Measurements from ENCODE around the gene DNMT1. TPM values are rescaled to one million over a fixed set of nuclear protein-coding genes. Genes with fewer than 3 reads are reported as not detected.
"Not testable (repeated sequence)": the region's sequence is repeated elsewhere in the genome, so short reads cannot be mapped to it uniquely, and the experiment has no call there.

Gene DNMT1
- total RNA-seq, 2 experiments from 2014 or later = 314 to 331 TPM

DNA sequence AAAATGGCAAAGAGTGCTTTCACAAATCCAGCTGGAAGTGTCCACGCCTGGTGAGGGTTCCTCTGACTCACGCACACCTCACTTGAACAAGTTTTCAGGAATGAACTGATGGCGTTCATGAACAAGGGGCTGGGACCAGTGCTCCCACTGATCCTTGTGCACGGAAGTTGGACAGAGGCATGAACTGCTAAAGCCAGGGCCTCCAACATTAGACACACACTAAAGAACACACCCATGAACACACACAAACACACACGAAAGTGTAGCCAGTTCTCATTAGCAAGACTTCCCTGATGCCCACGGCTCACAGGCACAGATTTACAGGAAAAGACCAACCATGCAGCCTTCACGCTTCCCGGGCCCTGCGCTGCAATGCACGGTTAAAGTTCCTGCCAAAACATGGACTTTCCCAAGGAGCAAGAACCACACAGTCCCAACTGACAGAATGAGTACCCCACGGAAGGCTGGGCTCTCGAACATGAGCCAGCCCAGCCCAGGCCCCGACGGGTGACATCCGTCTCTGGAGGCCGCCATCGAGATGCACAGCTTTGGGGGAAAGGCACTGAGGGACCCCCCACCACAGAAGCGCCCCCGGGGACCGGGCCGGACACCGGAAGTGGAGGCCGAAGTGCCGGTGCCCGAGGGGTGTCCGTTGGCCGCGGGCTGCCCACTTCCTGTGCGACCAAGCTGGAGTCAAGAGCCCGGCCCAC, 808 bp downstream of the DNMT1 start:
- H3K4me1 Mint-ChIP-seq = peaks cover 58% of the 10 kb centered on the region
- POLR2A ChIA-PET = interaction anchor here (0.6 to 2.4 kb wide), 29 partner anchors 9 to 508 kb away, joined by 3 to 21 read pairs (median 4); partner anchors contain the start of genes EIF3G, ICAM1, MRPL4 and P2RY11
- DNase-seq = no peak

DNA sequence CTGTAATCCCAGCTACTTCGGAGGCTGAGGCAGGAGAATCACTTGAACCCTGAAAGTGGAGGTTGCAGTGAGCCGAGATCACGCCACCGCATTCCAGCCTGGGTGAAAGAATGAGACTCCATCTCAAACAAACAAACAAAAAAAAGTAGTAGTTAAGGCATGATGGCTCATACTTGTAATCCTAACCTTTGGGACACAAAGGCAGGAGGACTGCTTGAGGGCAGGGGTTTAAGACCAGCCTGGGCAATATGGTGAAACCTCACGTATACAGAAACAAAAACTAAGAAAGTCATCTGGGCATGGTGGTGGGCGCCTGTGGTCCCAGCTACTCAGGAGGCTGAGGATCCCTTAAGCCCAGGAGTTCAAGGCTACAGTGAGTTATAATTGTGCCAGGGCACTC, 1.8 kb downstream of the DNMT1 start:
- peaks cover 50% of the 10 kb centered on the region for H3K36me3 Mint-ChIP-seq (ENCODE audit: low read depth)
- H3K27me3 Mint-ChIP-seq = no peaks in the 10 kb centered on the region
- peak overlapping the region; percentile 100 for H3K4me3 Mint-ChIP-seq
- H3K4me1 Mint-ChIP-seq = peaks cover 61% of the 10 kb centered on the region
- peak overlapping the region; percentile 97 for H3K27ac Mint-ChIP-seq
- ChIA-PET POLR2A (interaction anchor here (1.1 to 1.8 kb wide), 7 partner anchors 11 to 509 kb away, joined by 3 to 7 read pairs (median 3); partner anchors contain the start of genes ICAM1, QTRT1 and S1PR2), CTCF (interaction anchor here (0.7 kb wide), 1 partner anchor 53 kb away, joined by 4 read pairs; no protein-coding TSS in a partner anchor)
- H3K9me3 Mint-ChIP-seq = no peaks in the 10 kb centered on the region
- DNase-seq = no peak

More for the DNA sequence above, 808 bp downstream of the DNMT1 start:
- no peaks in the 10 kb centered on the region for H3K27me3 Mint-ChIP-seq
- H3K27ac Mint-ChIP-seq = peak overlapping the region; percentile 97
- H3K9me3 Mint-ChIP-seq = no peaks in the 10 kb centered on the region
- peaks cover 42% of the 10 kb centered on the region for H3K36me3 Mint-ChIP-seq (ENCODE audit: low read depth)
- peak overlapping the region; percentile 100 for H3K4me3 Mint-ChIP-seq
- CTCF ChIA-PET = interaction anchor here (0.6 to 3.0 kb wide), 4 partner anchors 38 to 203 kb away, joined by 3 to 18 read pairs (median 5); partner anchors contain the start of gene S1PR2

DNA sequence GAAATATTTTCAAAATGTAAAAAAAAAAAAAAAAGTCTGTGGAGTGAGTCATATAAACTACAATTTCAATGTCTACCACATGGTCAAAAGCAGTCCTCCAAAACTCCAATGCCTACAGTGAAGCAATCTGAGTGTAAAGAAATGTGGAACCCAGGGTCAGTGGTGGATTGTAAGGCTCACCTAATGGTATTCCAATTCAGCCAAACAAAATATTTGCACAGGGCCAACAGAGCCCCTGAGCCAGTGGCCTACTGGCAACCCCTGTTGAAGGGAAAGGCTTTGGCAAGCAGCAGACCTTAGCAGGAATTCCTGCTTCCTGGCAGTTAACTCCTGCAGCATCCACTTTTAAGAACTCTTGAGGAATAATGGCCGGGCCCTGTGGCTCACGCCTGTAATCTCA, 3.4 kb downstream of the DNMT1 start:
- H3K9me3 Mint-ChIP-seq = no peaks in the 10 kb centered on the region
- H3K4me3 Mint-ChIP-seq = no peak overlapping the region
- ChIA-PET CTCF (interaction anchor here (1.2 to 2.6 kb wide), 2 partner anchors 49 to 59 kb away, joined by 3 to 10 read pairs; no protein-coding TSS in a partner anchor), POLR2A (interaction anchor here (1.1 to 1.7 kb wide), 2 partner anchors 14 to 58 kb away, joined by 4 to 7 read pairs; no protein-coding TSS in a partner anchor)
- H3K27me3 Mint-ChIP-seq = no peaks in the 10 kb centered on the region
- peaks cover 61% of the 10 kb centered on the region for H3K36me3 Mint-ChIP-seq (ENCODE audit: low read depth)
- DNase-seq = no peak
- H3K4me1 Mint-ChIP-seq = peaks cover 61% of the 10 kb centered on the region
- H3K27ac Mint-ChIP-seq = peak overlapping the region; percentile 21

DNA sequence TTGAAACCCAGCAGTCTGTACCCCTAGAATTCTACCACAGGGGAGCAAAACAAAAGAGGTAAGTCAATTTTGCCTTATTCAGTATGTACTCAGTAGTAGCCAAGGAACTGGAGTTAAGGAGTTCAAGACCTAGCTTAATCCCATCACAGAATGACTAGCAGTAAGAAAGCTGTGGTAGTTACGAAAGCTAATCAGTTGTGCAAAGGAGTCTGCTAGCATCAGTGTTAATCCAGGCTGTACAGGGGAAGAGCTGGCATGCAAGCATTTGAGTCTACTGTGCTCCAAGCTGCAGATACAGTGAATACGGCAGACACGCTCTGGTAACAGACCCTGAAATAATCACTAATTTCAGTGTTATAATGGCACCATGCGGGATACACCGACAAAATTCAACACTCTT, 4.7 kb downstream of the DNMT1 start:
- H3K4me3 Mint-ChIP-seq = no peak overlapping the region
- peak overlapping the region; percentile 57 for H3K27ac Mint-ChIP-seq
- DNase-seq = no peak
- CTCF ChIA-PET = interaction anchor here (2.6 kb wide), 1 partner anchor 60 kb away, joined by 10 read pairs; no protein-coding TSS in a partner anchor
- H3K36me3 Mint-ChIP-seq (ENCODE audit: low read depth) = peaks cover 64% of the 10 kb centered on the region
- no peaks in the 10 kb centered on the region for H3K27me3 Mint-ChIP-seq
- H3K4me1 Mint-ChIP-seq = peaks cover 59% of the 10 kb centered on the region
- no peaks in the 10 kb centered on the region for H3K9me3 Mint-ChIP-seq
- POLR2A ChIA-PET = interaction anchor here (0.7 to 1.7 kb wide), 3 partner anchors 17 to 60 kb away, joined by 4 to 7 read pairs (median 5); no protein-coding TSS in a partner anchor

DNA sequence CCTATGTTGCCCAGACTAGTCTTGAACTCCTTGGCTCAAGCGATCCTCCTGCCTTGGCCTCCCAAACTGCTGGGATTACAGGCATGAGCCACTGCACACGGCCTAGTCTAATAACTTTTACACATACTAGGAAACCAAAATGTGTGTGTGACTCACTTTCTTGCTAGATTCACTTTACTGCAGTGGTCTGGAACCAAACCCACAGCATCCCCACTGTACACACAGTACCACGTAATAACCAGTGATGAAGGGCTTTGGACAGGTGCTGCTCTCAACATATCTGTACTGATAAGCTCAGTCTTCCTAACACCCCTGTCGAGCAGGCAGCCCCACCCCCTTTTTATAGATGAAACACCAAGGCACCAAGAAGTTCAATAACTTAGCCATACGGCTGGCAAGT, 5.1 kb downstream of the DNMT1 start:
- Mint-ChIP-seq H3K4me1 (peaks cover 55% of the 10 kb centered on the region), H3K36me3 (ENCODE audit: low read depth) (peaks cover 64% of the 10 kb centered on the region), H3K4me3 (no peak overlapping the region), H3K27me3 (no peaks in the 10 kb centered on the region), H3K27ac (peak overlapping the region; percentile 57), H3K9me3 (no peaks in the 10 kb centered on the region)
- ChIA-PET POLR2A (interaction anchor here (0.7 to 1.7 kb wide), 3 partner anchors 17 to 60 kb away, joined by 4 to 7 read pairs (median 5); no protein-coding TSS in a partner anchor), CTCF (interaction anchor here (2.6 kb wide), 1 partner anchor 60 kb away, joined by 10 read pairs; no protein-coding TSS in a partner anchor)
- DNase-seq = peak; percentile 52

DNA sequence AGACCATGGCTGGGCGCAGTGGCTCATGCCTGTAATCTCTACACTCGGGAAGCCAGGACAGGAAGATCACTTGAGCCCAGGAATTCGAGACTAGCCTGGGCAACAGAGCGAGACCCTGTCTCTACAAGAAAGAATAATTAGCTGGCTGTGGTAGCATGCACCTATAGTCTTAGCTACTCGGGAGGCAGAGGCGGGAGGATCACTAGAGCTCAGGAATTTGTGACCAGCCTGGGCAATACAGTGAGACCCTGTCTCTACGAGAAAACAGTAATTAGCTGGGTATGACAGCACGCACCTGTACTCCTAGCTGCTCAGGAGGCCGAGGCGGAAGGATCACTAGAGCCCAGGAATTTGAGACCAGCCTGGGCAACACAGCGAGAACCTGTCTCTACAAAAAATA, 7.4 kb downstream of the DNMT1 start:
- CTCF ChIA-PET = interaction anchor here (0.9 to 2.3 kb wide), 3 partner anchors 39 to 63 kb away, joined by 3 to 11 read pairs (median 3); no protein-coding TSS in a partner anchor
- no peaks in the 10 kb centered on the region for H3K27me3 Mint-ChIP-seq
- H3K36me3 Mint-ChIP-seq (ENCODE audit: low read depth) = peaks cover 55% of the 10 kb centered on the region
- H3K4me3 Mint-ChIP-seq = no peak overlapping the region
- H3K4me1 Mint-ChIP-seq = peaks cover 47% of the 10 kb centered on the region
- no peaks in the 10 kb centered on the region for H3K9me3 Mint-ChIP-seq
- H3K27ac Mint-ChIP-seq = no peak overlapping the region
- POLR2A ChIA-PET = interaction anchor here (1.0 to 1.4 kb wide), 4 partner anchors 10 to 63 kb away, joined by 3 to 5 read pairs (median 4); no protein-coding TSS in a partner anchor
- DNase-seq = no peak

DNA sequence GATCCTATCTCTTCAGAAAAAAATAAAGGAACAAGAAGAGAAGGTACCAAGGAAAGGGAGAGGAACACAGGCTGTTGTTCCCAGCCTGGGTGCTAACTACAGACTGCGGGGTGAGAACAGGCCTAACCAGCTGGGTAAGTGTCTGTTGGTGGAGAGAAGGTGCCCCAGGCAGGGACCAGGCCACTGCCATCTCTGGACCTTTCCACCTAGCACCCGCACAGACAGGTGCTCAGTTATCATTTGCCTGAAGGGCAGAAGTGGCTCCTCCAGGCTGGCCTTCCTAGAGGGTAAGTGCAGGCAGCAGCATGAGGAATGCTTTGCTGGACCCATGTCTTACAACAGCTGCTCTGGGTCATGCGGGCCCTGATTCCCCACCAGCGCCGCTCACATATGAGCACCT, 10.1 kb downstream of the DNMT1 start:
- H3K36me3 Mint-ChIP-seq (ENCODE audit: low read depth) = peaks cover 60% of the 10 kb centered on the region
- no peak overlapping the region for H3K27ac Mint-ChIP-seq
- H3K4me3 Mint-ChIP-seq = no peak overlapping the region
- no peaks in the 10 kb centered on the region for H3K9me3 Mint-ChIP-seq
- CTCF ChIA-PET = interaction anchor here (1.0 kb wide), 1 partner anchor 44 kb away, joined by 4 read pairs; no protein-coding TSS in a partner anchor
- H3K4me1 Mint-ChIP-seq = peaks cover 27% of the 10 kb centered on the region
- POLR2A ChIA-PET = interaction anchor here (1.2 to 2.6 kb wide), 2 partner anchors 10 to 66 kb away, joined by 3 to 15 read pairs; partner anchors contain the start of gene DNMT1
- H3K27me3 Mint-ChIP-seq = no peaks in the 10 kb centered on the region
- no peak for DNase-seq

DNA sequence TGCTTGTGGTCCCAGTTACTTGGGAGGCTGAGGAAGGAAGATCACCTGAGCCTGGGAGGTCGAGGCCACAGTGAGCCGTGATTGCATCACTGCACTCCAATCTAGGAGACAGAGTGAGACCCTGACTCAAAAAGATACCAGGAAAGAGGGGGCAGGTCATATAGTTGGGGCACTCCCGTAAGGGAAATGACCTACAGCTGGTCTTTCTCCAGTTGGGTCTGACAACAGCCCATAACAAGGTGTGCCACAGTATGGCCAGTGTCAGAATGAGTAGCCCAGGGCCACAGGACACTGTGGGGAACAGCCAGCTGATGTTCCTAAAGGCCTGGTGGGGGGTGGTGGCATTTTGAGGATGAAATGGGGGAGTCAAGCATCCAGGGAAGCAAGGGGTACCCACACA, 10.8 kb downstream of the DNMT1 start:
- Mint-ChIP-seq H3K4me1 (peaks cover 24% of the 10 kb centered on the region), H3K4me3 (no peak overlapping the region), H3K36me3 (ENCODE audit: low read depth) (peaks cover 62% of the 10 kb centered on the region), H3K9me3 (no peaks in the 10 kb centered on the region), H3K27me3 (no peaks in the 10 kb centered on the region), H3K27ac (peak overlapping the region; percentile 36)
- CTCF ChIA-PET = interaction anchor here (1.0 kb wide), 1 partner anchor 45 kb away, joined by 4 read pairs; no protein-coding TSS in a partner anchor
- DNase-seq = no peak
- POLR2A ChIA-PET = interaction anchor here (2.6 kb wide), 1 partner anchor 11 kb away, joined by 15 read pairs; the partner anchor contains the start of gene DNMT1

DNA sequence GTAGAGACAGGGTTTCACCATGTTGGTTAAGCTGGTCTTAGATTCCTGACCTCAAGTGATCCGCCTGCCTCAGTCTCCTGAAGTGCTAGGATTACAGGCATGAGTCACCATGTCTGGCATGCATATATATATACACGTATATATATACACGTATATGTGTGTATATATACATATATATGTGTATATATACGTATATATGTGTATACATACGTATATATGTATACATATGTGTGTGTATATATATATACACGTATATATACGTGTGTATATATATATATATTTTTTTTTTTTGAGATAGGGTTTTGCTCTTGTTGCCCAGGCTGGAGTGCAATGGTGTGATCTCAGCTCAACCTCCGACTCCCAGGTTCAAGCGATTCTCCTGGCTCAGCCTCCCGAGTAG, 11.9 kb downstream of the DNMT1 start:
- CTCF ChIA-PET = no interaction called here
- POLR2A ChIA-PET = interaction anchor here (0.8 to 1.8 kb wide), 2 partner anchors 15 to 67 kb away, joined by 3 to 4 read pairs; no protein-coding TSS in a partner anchor
- DNase-seq = no peak
- Mint-ChIP-seq H3K27ac (no peak overlapping the region), H3K4me3 (no peak overlapping the region), H3K27me3 (no peaks in the 10 kb centered on the region), H3K4me1 (peaks cover 19% of the 10 kb centered on the region), H3K9me3 (no peaks in the 10 kb centered on the region), H3K36me3 (ENCODE audit: low read depth) (peaks cover 54% of the 10 kb centered on the region)

DNA sequence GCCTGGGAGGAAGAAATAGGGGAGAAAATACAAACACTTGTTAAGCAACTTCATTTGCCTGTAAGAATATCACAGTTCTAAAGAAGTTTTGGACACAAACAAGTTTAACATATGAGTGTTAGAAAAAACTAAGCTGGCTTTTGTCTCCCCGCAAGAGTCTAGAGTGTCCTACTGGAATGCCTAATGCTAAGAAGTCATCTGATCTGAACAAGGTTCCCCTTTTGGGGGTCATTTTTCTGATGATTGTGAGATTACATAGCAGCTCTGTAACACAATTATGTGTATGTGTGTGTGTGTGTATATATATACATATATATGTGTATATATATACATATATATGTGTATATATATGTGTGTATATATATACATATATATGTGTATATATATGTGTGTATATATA, 12.7 kb downstream of the DNMT1 start:
- ChIA-PET POLR2A (interaction anchor here (1.0 to 1.8 kb wide), 3 partner anchors 12 to 68 kb away, joined by 3 to 5 read pairs (median 4); partner anchors contain the start of gene DNMT1), CTCF (interaction anchor here (0.9 kb wide), 1 partner anchor 68 kb away, joined by 3 read pairs; no protein-coding TSS in a partner anchor)
- Mint-ChIP-seq H3K4me1 (peaks cover 15% of the 10 kb centered on the region), H3K27me3 (no peaks in the 10 kb centered on the region), H3K36me3 (ENCODE audit: low read depth) (peaks cover 51% of the 10 kb centered on the region), H3K27ac (no peak overlapping the region), H3K9me3 (no peaks in the 10 kb centered on the region), H3K4me3 (no peak overlapping the region)
- DNase-seq = no peak

DNA sequence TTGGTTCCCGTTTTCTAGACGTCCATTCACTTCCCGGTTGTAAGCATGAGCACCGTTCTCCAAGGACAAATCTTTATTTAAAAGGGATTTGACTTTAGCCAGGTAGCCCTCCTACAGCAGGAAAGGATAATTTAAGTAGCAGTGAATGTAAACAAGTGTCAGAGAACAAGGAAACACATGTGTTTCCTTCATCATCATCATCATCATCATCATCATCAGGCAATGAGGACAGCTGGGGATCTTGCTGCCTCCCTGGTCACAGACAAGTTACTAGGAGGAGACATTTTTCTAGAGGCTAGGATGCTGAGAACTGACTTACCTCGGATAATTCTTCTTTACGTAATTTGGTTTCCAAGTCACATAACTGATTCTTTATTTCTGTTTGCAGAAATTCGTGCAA, 14.3 kb downstream of the DNMT1 start:
- CTCF ChIA-PET = interaction anchor here (1.0 kb wide), 1 partner anchor 69 kb away, joined by 3 read pairs; no protein-coding TSS in a partner anchor
- H3K36me3 Mint-ChIP-seq (ENCODE audit: low read depth) = peaks cover 57% of the 10 kb centered on the region
- H3K27me3 Mint-ChIP-seq = no peaks in the 10 kb centered on the region
- POLR2A ChIA-PET = interaction anchor here (1.0 kb wide), 1 partner anchor 20 kb away, joined by 3 read pairs; no protein-coding TSS in a partner anchor
- H3K27ac Mint-ChIP-seq = no peak overlapping the region
- H3K9me3 Mint-ChIP-seq = no peaks in the 10 kb centered on the region
- H3K4me1 Mint-ChIP-seq = peaks cover 8% of the 10 kb centered on the region
- H3K4me3 Mint-ChIP-seq = no peak overlapping the region
- no peak for DNase-seq

DNA sequence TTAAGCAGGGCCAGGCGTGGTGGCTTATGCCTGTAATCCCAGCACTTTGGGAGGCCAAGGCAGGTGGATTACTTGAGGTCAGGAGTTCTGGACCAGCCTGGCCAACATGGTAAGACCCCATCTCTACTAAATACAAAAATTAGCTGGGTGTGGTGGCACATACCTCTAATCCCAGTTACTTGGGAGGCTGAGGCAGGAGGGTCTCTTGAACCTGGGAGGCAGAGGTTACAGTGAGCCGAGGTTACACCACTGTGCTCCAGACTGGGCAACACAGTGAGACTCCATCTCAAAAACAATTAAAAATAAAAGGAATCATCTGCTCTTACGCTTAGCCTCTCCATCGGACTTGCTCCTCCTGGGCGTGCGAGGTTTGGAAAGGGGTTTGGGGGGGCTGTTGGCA, 14.7 kb downstream of the DNMT1 start:
- H3K27ac Mint-ChIP-seq, POLR2A ChIA-PET, H3K4me3 Mint-ChIP-seq, H3K9me3 Mint-ChIP-seq, DNase-seq, H3K4me1 Mint-ChIP-seq, CTCF ChIA-PET, H3K27me3 Mint-ChIP-seq: not testable (repeated sequence)
- H3K36me3 Mint-ChIP-seq (ENCODE audit: low read depth) = peaks cover 60% of the 10 kb centered on the region

All from activated CD4-positive, alpha-beta memory T cell treated with anti-CD3 and anti-CD28 coated beads, Interleukin-2, amount 10 ng/mL, durations not matched to agents 7 days and 5 days (primary cell).